ENCODE data around the gene GANC.

Gene GANC

GRCh38 chr15:42319206-42319605 lies 46.2 kb downstream of the GANC start:
- no peaks in the 10 kb centered on the region for H3K27me3 ChIP-seq (replicated peaks; ENCODE audit: insufficient read depth, low read length)
- H3K27ac ChIP-seq (ENCODE audit: low read length), result no peak overlapping the region
- H3K9me3 ChIP-seq (replicated peaks; ENCODE audit: insufficient read depth, low read length), result no peaks in the 10 kb centered on the region
- H3K36me3 ChIP-seq (replicated peaks; ENCODE audit: insufficient read depth, low read length), result no peaks in the 10 kb centered on the region
- DNase-seq, result no peak
- no peak overlapping the region for H2AFZ ChIP-seq (ENCODE audit: low read length)
- no peaks in the 10 kb centered on the region for H3K79me2 ChIP-seq (ENCODE audit: low read length)
- no peaks in the 10 kb centered on the region for H3K9me2 ChIP-seq (replicated peaks; ENCODE audit: insufficient read depth, low read length)
- H3K4me1 ChIP-seq (ENCODE audit: low read length), result no peaks in the 10 kb centered on the region
- H3K4me3 ChIP-seq (ENCODE audit: low read length), result no peak overlapping the region
- no peak overlapping the region for H3K4me2 ChIP-seq (ENCODE audit: low read depth, low read length)
- TF ChIP-seq CTCF (IDR thresholded peaks at IDR 0.05; ENCODE audit: low read length) (no peak), EZH2phosphoT487 (IDR thresholded peaks at IDR 0.05; ENCODE audit: low read length) (no peak)
- H3F3A ChIP-seq (ENCODE audit: insufficient read depth, low read length), result no peaks in the 10 kb centered on the region
- no peaks in the 10 kb centered on the region for H4K20me1 ChIP-seq (ENCODE audit: insufficient read depth, low read length)
- no peak overlapping the region for H3K9ac ChIP-seq (ENCODE audit: low read length)

- no peaks in the 10 kb centered on the region for H3K9me3 ChIP-seq (replicated peaks; ENCODE audit: insufficient read depth, low read length)
- H3K4me3 ChIP-seq (ENCODE audit: low read length), result no peak overlapping the region
- no peak overlapping the region for H2AFZ ChIP-seq (ENCODE audit: low read length)
- no peak for DNase-seq
- no peaks in the 10 kb centered on the region for H3K27me3 ChIP-seq (replicated peaks; ENCODE audit: insufficient read depth, low read length)
- H3K36me3 ChIP-seq (replicated peaks; ENCODE audit: insufficient read depth, low read length), result no peaks in the 10 kb centered on the region
- H3K9me2 ChIP-seq (replicated peaks; ENCODE audit: insufficient read depth, low read length), result no peaks in the 10 kb centered on the region
- no peak overlapping the region for H3K27ac ChIP-seq (ENCODE audit: low read length)
- no peak overlapping the region for H3K9ac ChIP-seq (ENCODE audit: low read length)
- no peaks in the 10 kb centered on the region for H3F3A ChIP-seq (ENCODE audit: insufficient read depth, low read length)
- TF ChIP-seq CTCF (IDR thresholded peaks at IDR 0.05; ENCODE audit: low read length) (no peak), EZH2 (optimal IDR thresholded peaks at IDR 0.05; ENCODE audit: low read depth, low read length) (no peak), EZH2phosphoT487 (IDR thresholded peaks at IDR 0.05; ENCODE audit: low read length) (no peak)
- H3K4me1 ChIP-seq (ENCODE audit: low read length), result no peaks in the 10 kb centered on the region
- no peaks in the 10 kb centered on the region for H3K79me2 ChIP-seq (ENCODE audit: low read length)
- H4K20me1 ChIP-seq (ENCODE audit: insufficient read depth, low read length), result no peaks in the 10 kb centered on the region
- H3K4me2 ChIP-seq (ENCODE audit: low read depth, low read length), result no peak overlapping the region
Observed at GRCh38 chr15:42324308-42324707, 51.3 kb downstream of the GANC start.

GRCh38 chr15:42329161-42329560 lies 56.2 kb downstream of the GANC start:
- no peak for TF ChIP-seq CTCF (IDR thresholded peaks at IDR 0.05; ENCODE audit: low read length)
- TF ChIP-seq EZH2 (optimal IDR thresholded peaks at IDR 0.05; ENCODE audit: low read depth, low read length), result no peak
- TF ChIP-seq EZH2phosphoT487 (IDR thresholded peaks at IDR 0.05; ENCODE audit: low read length), result no peak
- H3K79me2 ChIP-seq (ENCODE audit: low read length), result no peaks in the 10 kb centered on the region
- no peaks in the 10 kb centered on the region for H3K9me3 ChIP-seq (replicated peaks; ENCODE audit: insufficient read depth, low read length)
- H3F3A ChIP-seq (ENCODE audit: insufficient read depth, low read length), result no peaks in the 10 kb centered on the region
- H3K4me2 ChIP-seq (ENCODE audit: low read depth, low read length), result no peak overlapping the region
- H3K27me3 ChIP-seq (replicated peaks; ENCODE audit: insufficient read depth, low read length), result no peaks in the 10 kb centered on the region
- H3K27ac ChIP-seq (ENCODE audit: low read length), result no peak overlapping the region
- no peaks in the 10 kb centered on the region for H3K9me2 ChIP-seq (replicated peaks; ENCODE audit: insufficient read depth, low read length)
- no peaks in the 10 kb centered on the region for H3K4me1 ChIP-seq (ENCODE audit: low read length)
- no peak overlapping the region for H3K9ac ChIP-seq (ENCODE audit: low read length)
- H3K36me3 ChIP-seq (replicated peaks; ENCODE audit: insufficient read depth, low read length), result no peaks in the 10 kb centered on the region
- H4K20me1 ChIP-seq (ENCODE audit: insufficient read depth, low read length), result no peaks in the 10 kb centered on the region
- H2AFZ ChIP-seq (ENCODE audit: low read length), result no peak overlapping the region
- no peak overlapping the region for H3K4me3 ChIP-seq (ENCODE audit: low read length)
- no peak for DNase-seq

Measured in MM.1S (cell line).